DOHH2 (cell line): Measurements from ENCODE around the gene MBD3L2.
"Not testable (repeated sequence)": the region's sequence is repeated elsewhere in the genome, so short reads cannot be mapped to it uniquely, and the experiment has no call there.

Experiments used
- H3F3A ChIP-seq: fragments of 200-600 bp; sonication (generic), shearing (Covaris generic); 2 replicates; pipeline ENCODE4 v1.6.0; 2016; ENCODE audit warnings: antibody characterized with exemption, mild to moderate bottlenecking; ENCODE audit not compliant: control insufficient read depth, insufficient read depth
- H3K27ac ChIP-seq: fragments of 200-600 bp; sonication (generic); 2 replicates; pipeline ENCODE4 v1.5.1; 2014; ENCODE audit warnings: low read depth, mild to moderate bottlenecking, low read length, moderate library complexity
- H3K27me3 ChIP-seq: fragments of 200-600 bp; sonication (generic); 2 replicates; pipeline ENCODE4 v1.6.1; 2014; ENCODE audit warnings: mild to moderate bottlenecking, low read length, mixed read lengths; ENCODE audit not compliant: control insufficient read depth
- H3K36me3 ChIP-seq: fragments of 200-600 bp; sonication (generic); 2 replicates; pipeline ENCODE4 v1.6.1; 2014; ENCODE audit warnings: mild to moderate bottlenecking, low read length, moderate library complexity, mixed read lengths; ENCODE audit not compliant: control insufficient read depth
- H3K4me1 ChIP-seq: fragments of 200-600 bp; sonication (generic); 2 replicates; pipeline ENCODE4 v1.6.1; 2014; ENCODE audit warnings: mild to moderate bottlenecking, low read length, mixed read lengths; ENCODE audit not compliant: control insufficient read depth
- H3K4me2 ChIP-seq: fragments of 200-600 bp; sonication (generic); 2 replicates; pipeline ENCODE4 v1.6.0; 2014; ENCODE audit warnings: mild to moderate bottlenecking, low read length, moderate library complexity
- H3K4me3 ChIP-seq: fragments of 200-600 bp; sonication (generic); 2 replicates; pipeline ENCODE4 v1.5.1; 2014; ENCODE audit warnings: mild to moderate bottlenecking, low read length, mixed read lengths
- H3K79me2 ChIP-seq: fragments of 200-600 bp; sonication (generic); 2 replicates; pipeline ENCODE4 v1.6.1; 2014; ENCODE audit warnings: mild to moderate bottlenecking, low read length, mixed read lengths; ENCODE audit not compliant: control insufficient read depth
- H3K9me2 ChIP-seq: fragments of 200-600 bp; sonication (generic); replicated peaks from 2 replicates; pipeline ENCODE4 v1.6.1; 2014; ENCODE audit warnings: mild to moderate bottlenecking, low read length, mixed read lengths; ENCODE audit not compliant: control insufficient read depth
- H3K9me3 ChIP-seq: fragments of 200-600 bp; sonication (generic); 2 replicates; pipeline ENCODE4 v1.6.1; 2014; ENCODE audit warnings: antibody characterized with exemption, low read length, mixed read lengths; ENCODE audit not compliant: control insufficient read depth, insufficient read depth
- H4K20me1 ChIP-seq: fragments of 200-600 bp; sonication (generic); 2 replicates; pipeline ENCODE4 v1.6.0; 2014; ENCODE audit warnings: low read depth, mild to moderate bottlenecking, antibody characterized with exemption, low read length, moderate library complexity; ENCODE audit not compliant: control insufficient read depth, insufficient read depth
- EZH2phosphoT487 ChIP-seq: fragments of 200-600 bp; sonication (generic); IDR thresholded peaks from 2 replicates; pipeline ENCODE4 v1.6.1; 2017; ENCODE audit warnings: borderline replicate concordance, mild to moderate bottlenecking, antibody characterized with exemption, low read length, moderate library complexity, mixed read lengths
- TF ChIP-seq, protein P1 (sequence below): fragments of 200-600 bp; sonication (generic); IDR thresholded peaks from one replicate; pipeline ENCODE4 v1.5.1; 2014; ENCODE audit warnings: antibody characterized with exemption, mild to moderate bottlenecking, low read depth, low read length; ENCODE audit not compliant: poor library complexity, severe bottlenecking

Gene MBD3L2

DNA sequence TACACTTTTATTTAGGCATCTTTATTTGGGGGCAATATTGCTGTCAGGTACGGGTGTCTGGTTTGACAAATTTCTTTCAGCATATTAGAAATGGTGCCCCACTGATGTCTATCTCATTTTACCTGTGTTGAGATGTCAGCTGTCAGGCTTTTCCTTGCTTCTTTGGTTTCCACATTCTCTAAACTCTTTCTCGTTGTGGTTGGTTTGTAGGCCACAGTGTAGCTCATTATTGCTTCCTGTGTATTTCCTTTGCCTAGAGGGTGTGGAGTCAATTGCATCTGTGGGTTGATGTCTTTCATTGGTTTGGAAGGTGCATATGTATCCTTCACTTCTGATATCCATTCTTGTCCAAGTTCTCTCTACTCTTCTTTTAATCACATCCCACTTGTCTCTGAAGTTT, 10.9 kb downstream of the MBD3L2 start:
- H3K36me3 ChIP-seq, H3K9me3 ChIP-seq, H3K9me2 ChIP-seq: not testable (repeated sequence)

GRCh38 chr19:7063339-7063738, 14.2 kb downstream of the MBD3L2 start:
- no peaks in the 10 kb centered on the region for H3K9me2 ChIP-seq
- no peaks in the 10 kb centered on the region for H3K79me2 ChIP-seq
- H3K4me2 ChIP-seq = no peak overlapping the region

More for the DNA sequence above, 10.9 kb downstream of the MBD3L2 start:
- H3K79me2 ChIP-seq, H3K27me3 ChIP-seq, H3K4me3 ChIP-seq, H3F3A ChIP-seq, H3K4me1 ChIP-seq, H3K27ac ChIP-seq, H4K20me1 ChIP-seq, H3K4me2 ChIP-seq: not testable (repeated sequence)

GRCh38 chr19:7063764-7064418, 14.8 kb downstream of the MBD3L2 start:
- H3K4me3 ChIP-seq = no peak overlapping the region
- H3K27ac ChIP-seq = no peak overlapping the region
- peaks cover 6% of the 10 kb centered on the region for H3K4me1 ChIP-seq
- no peaks in the 10 kb centered on the region for H3K9me2 ChIP-seq
- peaks cover 3% of the 10 kb centered on the region for H3F3A ChIP-seq
- no peaks in the 10 kb centered on the region for H3K79me2 ChIP-seq
- H3K36me3 ChIP-seq = no peaks in the 10 kb centered on the region
- no peak for TF ChIP-seq EZH2phosphoT487
- TF ChIP-seq, protein P1, sequence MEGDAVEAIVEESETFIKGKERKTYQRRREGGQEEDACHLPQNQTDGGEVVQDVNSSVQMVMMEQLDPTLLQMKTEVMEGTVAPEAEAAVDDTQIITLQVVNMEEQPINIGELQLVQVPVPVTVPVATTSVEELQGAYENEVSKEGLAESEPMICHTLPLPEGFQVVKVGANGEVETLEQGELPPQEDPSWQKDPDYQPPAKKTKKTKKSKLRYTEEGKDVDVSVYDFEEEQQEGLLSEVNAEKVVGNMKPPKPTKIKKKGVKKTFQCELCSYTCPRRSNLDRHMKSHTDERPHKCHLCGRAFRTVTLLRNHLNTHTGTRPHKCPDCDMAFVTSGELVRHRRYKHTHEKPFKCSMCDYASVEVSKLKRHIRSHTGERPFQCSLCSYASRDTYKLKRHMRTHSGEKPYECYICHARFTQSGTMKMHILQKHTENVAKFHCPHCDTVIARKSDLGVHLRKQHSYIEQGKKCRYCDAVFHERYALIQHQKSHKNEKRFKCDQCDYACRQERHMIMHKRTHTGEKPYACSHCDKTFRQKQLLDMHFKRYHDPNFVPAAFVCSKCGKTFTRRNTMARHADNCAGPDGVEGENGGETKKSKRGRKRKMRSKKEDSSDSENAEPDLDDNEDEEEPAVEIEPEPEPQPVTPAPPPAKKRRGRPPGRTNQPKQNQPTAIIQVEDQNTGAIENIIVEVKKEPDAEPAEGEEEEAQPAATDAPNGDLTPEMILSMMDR = no peak
- no peaks in the 10 kb centered on the region for H4K20me1 ChIP-seq
- no peaks in the 10 kb centered on the region for H3K27me3 ChIP-seq
- H3K9me3 ChIP-seq = no peaks in the 10 kb centered on the region
- H3K4me2 ChIP-seq = no peak overlapping the region

More at GRCh38 chr19:7063339-7063738, 14.2 kb downstream of the MBD3L2 start:
- H3K27me3 ChIP-seq = no peaks in the 10 kb centered on the region
- peaks cover under 1% of the 10 kb centered on the region; the same call in 1 of the 2 replicates for H3K4me1 ChIP-seq
- no peaks in the 10 kb centered on the region for H3K36me3 ChIP-seq
- no peaks in the 10 kb centered on the region for H3K9me3 ChIP-seq
- no peak overlapping the region for H3K4me3 ChIP-seq
- peaks cover 3% of the 10 kb centered on the region for H3F3A ChIP-seq
- no peaks in the 10 kb centered on the region for H4K20me1 ChIP-seq
- H3K27ac ChIP-seq = no peak overlapping the region
- TF ChIP-seq EZH2phosphoT487 = no peak
- TF ChIP-seq, protein P1 = no peak

GRCh38 chr19:7067122-7067521, 18.0 kb downstream of the MBD3L2 start:
- H3K79me2 ChIP-seq = peaks cover 19% of the 10 kb centered on the region
- H3K4me3 ChIP-seq, H3K9me3 ChIP-seq, H3K27me3 ChIP-seq, H4K20me1 ChIP-seq, H3K27ac ChIP-seq, H3F3A ChIP-seq, H3K9me2 ChIP-seq, H3K4me2 ChIP-seq: not testable (repeated sequence)
- peaks cover 16% of the 10 kb centered on the region for H3K4me1 ChIP-seq
- TF ChIP-seq, protein P1 = peak; percentile 33
- peaks cover 20% of the 10 kb centered on the region for H3K36me3 ChIP-seq
